ENCODE results near the gene C1QTNF3.
"Not testable (repeated sequence)": the region's sequence is repeated elsewhere in the genome, so short reads cannot be mapped to it uniquely, and the experiment has no call there.

Gene C1QTNF3

DNA sequence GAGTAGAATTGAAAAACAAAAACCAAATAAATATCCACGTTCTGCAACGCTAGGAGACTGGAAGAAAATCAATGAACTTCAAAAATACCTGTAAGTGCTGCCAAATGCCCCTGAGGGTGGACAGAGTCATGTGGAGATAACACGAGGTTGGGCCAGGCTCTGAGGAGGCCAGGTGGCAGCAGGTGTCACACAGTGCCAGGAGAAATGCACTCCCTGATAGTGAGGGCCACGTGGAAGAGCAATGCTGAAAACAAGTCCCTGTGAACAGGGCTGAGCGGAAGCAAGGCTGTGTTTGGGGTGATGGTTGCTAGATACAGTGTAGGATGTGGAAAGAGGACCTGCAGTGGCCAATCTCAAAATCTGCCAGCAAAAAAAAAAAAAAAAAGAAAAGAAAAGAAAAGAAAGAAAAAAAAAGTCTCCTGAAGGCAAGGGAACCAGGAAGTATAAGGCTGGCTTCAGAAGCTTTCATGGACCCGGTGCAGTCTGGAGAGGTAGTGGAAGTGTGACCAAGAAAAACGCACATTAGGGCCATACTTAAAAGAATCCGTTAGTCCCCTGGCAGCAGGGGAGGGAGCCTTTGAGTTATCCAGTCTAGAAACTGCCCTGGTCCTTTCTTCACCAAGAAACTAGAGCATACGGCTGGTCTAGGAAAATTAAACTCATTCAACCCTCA is 16.8 kb downstream of the C1QTNF3 start:
- no peak for DNase-seq

DNA sequence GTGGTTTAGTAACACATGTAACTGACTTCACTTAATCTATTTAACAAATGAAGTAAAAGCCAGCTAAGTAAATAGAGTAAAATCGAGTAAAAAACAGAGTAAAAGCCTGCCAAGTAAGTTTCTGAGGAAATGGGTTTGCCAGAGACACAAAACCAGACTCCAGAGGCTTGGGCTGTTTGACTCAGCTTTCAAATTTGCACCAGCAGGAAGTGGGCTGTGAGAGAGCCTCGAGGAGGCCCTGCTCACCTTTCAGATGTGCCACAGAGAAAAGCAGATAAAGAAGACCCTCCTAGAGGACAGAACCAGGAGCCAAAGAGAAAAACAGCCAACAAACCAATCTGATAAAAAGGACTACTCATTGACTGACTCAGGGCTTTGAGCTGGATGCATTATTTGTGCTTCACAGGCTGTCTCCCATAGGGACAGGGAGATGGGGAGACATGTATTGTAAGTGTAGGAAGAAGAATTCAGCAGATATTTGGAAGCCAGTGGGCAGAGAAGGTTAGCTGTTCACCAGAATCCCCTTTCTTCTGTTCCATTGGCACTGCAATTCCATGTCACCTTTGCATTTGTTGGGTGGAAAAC is 20.8 kb downstream of the C1QTNF3 start:
- no peak for DNase-seq

DNA sequence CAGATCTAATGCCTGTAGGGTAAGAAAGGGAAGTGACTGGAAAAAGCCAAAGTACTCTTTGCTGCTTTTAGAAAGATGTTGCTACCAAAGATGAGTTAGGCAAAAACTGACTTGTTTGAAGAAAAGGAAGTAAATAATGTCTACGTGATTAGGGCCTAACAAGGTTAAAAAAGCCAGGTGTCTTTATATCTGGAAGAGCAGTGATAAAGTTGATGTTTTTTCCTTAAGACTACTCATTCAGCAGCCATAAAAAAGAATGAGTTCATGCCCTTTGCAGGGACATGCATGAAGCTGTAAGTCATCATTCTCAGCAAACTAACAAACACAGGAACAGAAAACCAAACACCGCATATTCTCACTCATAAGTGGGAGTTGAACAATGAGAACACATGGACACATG is 21.7 kb downstream of the C1QTNF3 start:
- DNase-seq, result no peak

DNA sequence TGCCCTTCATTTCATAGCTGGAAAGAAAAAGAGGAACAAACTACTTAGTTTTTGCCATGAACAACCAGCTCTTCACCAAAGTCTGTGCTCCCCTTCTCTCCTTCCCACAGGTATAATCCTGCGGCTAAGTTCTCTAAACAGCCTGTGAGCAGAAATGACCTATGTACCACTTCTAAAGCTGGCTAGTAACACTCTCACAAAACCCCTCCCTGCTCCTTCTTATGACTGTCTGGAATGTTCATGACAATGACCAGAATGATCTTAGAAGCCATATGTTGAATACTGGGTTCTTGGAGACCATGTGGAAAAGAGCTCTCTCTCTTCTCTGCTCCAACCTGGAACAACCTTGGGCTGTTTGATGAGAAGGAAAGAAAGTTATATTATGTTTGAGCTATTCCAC is 22.3 kb downstream of the C1QTNF3 start:
- no peak for DNase-seq

DNA sequence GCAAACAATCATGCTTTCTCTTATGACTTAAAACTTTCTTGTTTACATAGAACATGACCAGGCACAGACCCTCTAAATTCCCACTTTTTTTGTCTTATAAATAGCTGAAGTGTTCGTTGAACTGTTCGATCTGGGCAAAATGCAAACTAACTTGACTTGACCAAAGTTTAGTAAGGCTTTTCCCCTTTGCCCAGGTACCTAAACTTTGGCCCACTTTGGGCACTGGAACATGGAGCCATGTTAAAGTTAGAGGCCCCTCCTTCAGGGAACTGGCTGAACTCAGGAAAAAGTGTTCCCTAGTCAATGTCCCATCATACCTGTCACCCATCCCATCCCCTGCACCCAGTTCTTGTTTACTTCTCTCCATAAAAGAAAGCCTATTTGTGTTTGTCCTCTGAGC is 25.8 kb downstream of the C1QTNF3 start:
- no peak for DNase-seq

DNA sequence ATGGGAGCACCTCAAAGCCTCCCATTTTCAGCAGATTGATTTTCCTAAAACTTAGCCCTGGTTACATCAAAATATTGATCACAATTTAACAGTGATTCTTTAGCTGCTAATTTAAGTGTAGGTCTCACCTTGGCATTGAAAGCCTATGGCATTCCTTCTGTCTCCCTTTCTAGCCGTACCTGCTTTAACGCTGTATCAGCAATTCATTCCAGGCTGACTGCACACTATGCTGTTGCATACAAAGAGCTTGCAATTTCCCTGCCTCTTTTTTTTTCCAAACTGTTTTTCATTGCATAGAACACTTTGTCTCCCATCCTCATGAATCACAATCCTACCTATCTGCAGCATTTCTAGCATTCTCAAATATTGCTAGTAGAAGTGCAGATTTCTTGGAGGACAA is 26.3 kb downstream of the C1QTNF3 start:
- DNase-seq, result no peak

DNA sequence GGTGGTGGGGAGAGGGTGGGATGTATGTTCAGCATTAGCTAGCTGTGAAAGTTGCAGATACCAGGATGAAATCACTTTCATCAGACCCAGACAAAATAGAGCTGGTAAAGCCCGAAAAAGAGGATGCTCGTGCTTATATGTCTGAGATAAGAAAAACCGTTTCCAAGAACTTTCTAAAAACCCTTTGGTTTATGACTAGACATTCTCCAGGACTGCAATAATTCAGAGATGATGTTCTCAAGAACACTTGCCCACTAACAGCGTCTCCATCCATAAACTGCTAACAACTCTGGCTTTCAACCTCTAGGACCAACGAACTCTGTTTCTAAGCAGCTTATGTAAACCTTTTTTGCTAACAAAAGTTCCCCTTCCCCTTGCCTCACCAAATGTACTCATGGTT is 26.8 kb downstream of the C1QTNF3 start:
- no peak for DNase-seq

DNA sequence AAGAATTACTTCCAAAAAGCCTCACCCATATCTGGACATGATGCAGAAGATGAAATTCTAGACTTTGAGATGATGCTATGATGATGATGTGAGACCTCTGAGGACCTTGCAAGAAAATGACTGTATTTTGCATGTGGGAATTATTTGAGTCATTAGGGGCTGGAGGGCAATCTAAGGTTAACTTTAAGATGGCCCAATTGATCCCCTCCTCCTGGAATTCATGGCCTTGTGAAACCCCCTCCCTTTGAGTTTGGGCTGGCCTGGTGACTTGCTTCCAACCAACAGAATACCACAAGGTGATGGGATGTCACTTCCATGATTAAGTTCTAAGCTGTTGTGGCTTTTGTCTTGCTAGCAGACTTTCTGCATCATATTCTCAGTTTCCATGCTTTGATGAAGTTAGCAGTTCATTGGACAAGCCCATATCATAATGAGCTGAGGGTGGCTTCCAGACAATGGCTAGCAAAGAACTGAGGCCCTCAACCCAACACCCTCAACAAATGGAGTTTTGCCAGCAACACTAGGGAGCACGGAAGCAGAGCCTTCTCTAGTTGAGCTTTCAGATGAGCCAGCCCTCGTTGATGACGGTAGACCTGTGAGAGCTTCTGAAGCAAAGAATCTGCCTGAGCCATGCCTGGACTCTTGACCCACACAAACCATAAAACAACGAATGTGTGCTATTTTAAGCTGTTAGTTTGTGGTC is 27.7 kb downstream of the C1QTNF3 start:
- no peak for DNase-seq

DNA sequence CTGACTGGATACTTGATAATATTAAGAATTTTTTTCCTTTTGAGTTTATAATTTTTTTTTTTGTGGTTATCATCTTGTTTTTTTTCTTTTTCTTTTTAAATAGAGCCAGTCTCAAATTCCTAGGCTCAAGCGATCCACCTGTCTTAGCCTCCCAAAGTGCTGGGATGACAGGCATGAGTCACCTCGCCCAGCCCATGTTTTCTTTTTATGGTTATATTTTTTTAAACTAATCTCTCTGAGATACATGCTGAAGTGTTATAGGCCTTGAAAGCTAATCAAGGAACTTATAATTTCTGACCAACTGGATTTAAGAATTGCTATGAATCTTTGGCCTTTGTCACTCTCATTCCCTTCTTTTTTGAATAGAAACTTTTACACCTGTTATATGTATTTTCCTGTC is 28.4 kb downstream of the C1QTNF3 start:
- DNase-seq, result no peak

DNA sequence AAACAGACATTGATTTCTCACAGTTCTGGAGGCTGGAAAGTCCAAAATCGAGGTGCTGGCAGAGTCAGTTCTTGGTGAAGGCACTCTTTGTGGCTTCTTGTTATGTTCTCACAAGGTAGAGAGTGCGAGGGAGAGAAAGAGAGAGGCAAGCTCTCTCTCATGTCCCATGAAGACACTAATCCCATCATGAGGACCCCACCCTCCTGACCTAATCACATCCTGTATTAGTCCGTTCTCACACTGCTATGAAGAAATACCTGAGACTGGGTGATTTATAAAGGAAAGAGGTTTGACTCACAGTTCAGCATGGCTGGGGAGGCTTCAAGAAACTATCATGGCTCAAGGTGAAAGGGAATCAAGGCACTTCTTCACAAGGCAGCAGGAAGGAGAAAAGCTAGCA is 29.5 kb downstream of the C1QTNF3 start:
- DNase-seq, result no peak

DNA sequence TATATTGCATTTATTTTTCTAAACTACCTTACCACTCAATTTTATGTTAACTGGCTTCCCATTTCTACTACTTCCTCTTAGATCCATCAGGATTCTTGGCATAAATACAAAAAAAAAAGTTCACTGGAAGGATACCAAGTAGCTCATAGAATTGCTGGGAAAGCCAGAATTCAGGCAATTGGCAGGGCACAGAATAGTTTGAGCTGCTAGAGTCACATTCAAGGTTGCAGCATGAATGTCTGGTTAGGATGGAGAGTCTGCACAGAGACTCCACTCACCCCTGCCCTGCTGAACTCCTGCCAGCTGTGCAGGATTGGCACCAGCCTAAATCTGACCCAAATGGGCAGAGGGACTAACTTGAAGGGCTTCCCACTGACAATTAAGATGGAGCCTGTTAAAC is 30.2 kb downstream of the C1QTNF3 start:
- DNase-seq, result no peak

DNA sequence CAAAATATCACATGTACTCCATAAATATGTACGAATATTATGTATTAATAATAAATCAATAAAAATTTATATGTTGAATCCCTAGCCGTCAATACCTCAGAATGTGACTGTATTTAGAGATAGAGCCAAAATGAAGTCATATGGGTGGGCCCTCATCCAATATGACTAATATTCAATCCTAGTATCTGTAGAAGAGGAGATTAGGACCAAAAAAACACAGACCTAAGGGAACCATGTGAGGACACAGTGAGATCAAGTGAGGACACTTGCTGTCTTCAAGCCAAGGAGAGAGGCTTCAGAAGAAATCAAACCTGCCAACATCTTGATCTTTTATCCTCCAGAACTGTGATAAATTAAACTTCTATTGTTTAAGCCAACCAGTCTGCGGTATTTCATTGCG is 31.5 kb downstream of the C1QTNF3 start:
- no peak for DNase-seq

DNA sequence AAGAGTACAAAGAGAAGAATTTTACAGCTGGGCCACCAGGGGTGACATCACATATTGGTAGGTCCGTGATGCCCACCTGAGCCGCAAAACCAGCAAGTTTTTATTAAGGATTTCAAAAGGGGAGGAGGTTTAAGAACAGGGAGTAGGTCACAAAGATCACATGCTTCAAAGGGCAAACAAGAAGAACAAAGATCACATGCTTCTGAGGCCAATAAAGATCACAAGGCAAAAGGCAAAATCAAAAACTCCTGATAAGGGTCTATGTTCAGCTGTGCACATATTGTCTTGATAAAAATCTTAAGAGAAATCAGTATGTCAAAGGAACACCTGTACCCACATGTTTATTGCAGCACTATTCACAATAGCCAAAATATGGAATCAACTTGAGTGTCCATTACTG is 32.9 kb downstream of the C1QTNF3 start:
- not testable (repeated sequence) for DNase-seq

DNA sequence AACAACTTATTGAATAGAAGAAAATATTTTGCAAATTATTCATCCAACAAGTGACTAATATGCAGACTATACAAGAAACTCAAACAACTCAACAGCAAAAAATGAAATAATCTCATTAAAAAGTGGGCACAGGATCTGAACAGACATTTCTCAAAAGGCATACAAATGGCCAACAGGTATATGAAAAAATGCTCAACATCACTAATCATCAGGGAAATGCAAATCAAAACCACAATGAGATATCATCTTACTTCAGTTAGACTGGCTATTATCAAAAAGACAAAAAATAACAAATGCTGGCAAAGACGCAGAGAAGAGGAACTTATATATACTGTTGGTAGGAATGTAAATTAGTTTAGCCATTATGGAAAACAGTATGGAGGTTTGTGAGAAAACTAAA is 33.4 kb downstream of the C1QTNF3 start:
- no peak for DNase-seq

DNA sequence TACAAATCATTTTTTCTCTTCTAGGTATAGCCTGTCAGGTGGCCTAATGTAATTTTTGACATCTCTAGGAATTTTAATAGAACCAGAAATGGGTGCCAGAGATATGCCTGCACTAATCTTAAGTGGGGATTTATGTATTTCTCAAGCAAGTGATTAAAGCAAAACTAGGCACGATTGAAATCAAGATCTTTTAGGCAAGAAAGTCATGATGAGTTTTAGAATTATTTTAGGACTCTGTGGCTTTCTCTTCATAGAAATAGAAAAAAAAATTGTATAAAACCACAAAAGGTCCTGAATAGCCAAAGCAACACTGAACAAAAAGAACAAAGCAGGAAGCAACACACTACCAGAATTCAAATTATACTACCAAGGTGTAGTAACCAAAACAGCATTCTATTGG is 34.2 kb downstream of the C1QTNF3 start:
- no peak for DNase-seq

DNA sequence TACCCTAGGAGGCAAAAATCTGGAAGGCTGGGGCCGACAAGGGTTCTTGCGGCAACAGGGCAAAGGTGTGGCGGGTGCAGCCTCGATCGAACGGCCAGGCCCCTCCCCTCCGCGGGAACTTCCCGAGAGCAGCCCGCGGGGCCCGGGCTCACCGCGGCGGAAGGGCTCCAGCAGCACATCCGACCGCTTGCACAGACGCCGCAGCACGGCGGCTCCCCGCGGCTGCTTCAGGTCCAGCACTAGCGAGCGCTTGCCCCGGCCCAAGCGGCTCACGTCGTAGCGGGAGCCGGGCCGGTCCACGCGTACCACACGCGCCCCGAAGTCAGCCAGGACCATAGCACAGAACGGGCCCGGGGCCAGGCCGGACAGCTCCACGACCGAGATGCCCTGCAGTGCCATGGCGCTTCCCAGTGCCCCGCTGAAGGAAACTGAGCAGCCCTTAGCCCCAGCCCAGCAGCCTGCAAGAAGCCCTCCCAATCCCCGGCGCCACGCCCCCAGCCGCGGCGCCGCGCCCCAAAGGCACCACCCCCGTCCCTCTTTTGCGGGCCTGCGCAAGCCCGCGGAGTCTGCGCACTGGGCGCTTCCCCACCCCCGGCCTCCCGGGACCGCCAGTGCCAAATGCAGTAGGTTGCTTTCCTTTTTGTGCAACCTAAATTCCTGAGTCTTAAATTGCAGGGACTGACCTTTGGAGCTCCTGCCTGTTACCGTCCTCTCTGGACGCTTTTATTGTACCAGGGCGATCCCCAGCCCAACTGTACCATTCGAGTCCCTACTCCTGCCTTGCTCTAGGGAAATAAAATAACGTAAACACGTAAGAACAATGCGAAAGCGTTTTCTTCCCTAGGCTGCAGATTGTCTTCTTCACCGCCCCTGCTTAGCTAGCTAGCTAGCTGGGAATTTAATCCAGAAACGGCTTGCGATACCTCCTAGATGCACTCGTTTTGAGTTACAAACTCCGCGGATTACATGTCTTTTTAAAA is 35.1 kb downstream of the C1QTNF3 start, which contains the start of gene AMACR:
AMACR (minus strand) TSS at position 430 of the 980 bp plus-strand sequence; CDS start at position 399, 31 bp downstream.
- DNase-seq, result peak; percentile 99

DNA sequence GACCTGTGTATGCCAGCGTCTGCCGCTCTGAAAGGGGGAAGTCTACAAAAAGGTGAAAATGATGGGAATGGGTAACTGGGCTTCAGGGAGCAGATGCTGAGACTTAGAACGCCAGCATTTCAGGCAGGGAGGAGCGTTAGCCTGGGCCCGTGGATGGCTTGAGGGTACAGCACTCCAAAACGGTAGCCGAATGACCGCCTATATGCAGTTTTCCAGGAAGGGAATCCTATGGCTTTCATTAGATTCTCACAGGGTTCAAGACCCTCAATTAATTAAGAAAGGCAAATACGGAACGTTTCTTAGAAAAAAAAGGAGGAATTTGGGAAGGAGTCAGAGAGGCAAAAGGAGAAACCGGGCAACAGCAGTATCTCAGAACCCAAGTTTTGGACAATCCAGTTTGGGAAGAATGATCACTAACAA is 35.8 kb downstream of the C1QTNF3 start:
- DNase-seq, result no peak

DNA sequence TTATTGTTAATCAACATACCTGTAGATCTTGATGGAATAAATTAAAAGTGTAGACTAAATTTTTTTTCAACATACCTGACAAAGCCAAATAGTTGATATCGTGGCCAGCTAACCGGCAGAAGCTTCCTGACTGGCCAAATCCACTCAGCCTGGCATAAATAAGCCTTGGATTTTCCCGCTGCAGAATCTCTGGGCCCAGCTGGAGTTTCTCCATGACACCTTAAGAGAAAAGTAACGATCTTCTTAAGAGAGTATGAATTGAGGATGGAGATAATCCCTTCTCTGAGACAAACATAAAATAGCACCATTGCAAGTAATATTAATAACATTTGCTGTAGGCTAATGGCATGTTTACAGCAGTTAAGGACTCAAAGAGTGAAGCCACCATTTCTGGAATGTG is 37.3 kb downstream of the C1QTNF3 start:
- DNase-seq, result no peak

DNA sequence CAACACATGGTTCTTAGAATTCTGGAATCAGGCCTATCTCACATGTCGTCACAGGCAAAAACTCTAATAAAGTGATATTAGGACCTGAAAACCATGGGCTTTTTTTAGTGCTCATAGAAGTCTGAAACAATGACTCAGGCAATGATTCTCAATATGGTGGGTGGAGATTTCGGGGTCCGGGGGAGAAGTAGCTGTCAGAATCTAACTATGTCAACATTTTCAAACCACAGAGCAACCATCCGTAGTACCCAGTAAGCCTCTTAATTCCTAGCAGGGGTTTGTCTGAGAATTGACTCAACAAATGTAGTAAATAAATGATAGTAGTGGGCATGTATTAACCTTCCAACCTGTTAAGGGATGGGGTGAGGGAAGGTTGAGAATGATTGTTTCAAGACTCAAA is 37.8 kb downstream of the C1QTNF3 start:
- no peak for DNase-seq

DNA sequence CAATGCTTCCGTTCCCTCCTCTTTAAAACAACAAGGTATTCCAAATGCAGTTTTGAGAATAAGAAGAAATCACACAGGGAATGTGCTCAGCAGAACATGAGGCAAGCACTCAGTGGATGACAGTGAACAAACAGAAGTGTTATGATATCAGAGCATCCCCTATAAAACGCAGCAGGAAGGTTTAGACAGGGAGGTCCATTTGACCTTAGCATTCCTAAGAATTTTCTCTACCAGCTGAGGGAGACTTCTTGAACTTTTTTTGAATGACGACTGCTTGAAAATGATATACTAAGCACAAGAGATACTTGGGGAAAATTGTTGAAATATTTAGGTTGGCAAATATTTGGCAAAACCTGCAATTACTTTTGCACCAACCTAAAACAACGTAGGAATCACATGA is 39.1 kb downstream of the C1QTNF3 start:
- no peak for DNase-seq

DNA sequence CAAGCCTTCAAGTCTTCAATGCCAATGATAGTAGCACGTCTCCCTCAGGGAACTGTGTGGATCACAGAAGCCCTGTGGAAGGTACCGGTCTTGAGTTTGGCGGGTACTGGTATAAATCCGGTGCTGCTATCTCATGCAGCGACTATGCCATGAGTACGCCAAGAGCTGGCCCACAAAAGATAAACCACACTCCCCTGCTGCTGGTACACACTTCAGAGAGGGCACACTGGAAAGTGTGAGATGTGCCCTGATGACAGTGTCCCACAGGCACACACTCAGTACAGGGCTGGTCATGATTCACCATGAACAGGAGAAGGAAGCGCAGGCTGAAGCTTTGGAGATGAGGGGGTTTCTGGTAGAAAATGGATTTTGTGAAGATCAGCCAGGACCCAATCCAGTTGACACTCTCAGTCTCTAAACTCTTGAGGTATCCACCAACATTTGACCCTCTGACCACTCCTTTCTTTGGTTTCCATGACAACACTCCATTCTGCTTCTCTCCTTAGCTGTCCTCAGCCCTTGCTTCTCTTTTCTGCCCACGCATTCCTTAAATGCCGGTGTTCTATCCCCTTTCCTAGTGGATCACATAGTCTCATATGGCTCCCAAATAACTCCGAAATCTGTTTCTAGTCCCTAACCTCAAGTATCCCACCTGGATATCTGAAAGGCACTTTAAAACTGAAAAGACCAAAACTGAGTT is 40.2 kb downstream of the C1QTNF3 start:
- no peak for DNase-seq

DNA sequence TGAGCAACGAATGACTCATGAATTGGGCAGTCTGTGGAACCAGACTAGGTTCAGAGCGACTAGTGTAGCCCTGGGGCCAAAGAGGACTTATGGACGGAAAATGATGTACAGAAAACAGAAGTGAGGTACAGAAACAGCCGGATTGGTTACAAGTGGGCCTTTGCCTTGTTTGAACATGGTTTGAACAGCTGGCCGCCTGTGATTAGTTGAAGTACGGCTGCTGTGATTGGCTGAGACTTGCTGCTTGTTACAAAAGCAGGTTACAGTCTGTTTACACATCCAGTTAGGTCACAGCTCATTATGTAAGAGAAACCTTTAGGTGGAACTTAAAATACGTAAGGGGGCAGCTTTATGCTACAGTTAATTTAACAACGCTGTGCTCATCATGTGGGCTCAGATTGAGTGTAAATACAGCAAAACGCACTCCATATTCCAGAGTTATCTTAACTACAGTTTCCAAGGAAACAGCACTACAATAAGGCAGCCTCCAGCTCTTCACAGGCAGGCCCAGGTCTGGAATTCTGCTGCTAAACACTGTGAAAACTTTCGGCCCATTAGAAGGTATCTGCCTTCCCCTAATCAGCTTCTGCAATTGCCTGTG is 41.7 kb downstream of the C1QTNF3 start:
- DNase-seq, result peak; percentile 36

Data from right kidney (tissue), 1 donor.